NCI-H226 (cell line): ENCODE data around the gene OPCML.

Experiments used
- DNase-seq: peaks from one replicate; pipeline ENCODE4 v3.0.0-alpha.2; 2015

OPCML gene

GRCh38 chr11:132866783-132867545 lies 665.3 kb downstream of the OPCML start:
- no peak for DNase-seq

GRCh38 chr11:132865623-132866022 lies 666.7 kb downstream of the OPCML start:
- DNase-seq = no peak

- no peak for DNase-seq
These were observed 667.3 kb downstream of the OPCML start for GRCh38 chr11:132864811-132865576.

- DNase-seq = no peak
These were observed 669.4 kb downstream of the OPCML start for GRCh38 chr11:132862933-132863332.

DNA sequence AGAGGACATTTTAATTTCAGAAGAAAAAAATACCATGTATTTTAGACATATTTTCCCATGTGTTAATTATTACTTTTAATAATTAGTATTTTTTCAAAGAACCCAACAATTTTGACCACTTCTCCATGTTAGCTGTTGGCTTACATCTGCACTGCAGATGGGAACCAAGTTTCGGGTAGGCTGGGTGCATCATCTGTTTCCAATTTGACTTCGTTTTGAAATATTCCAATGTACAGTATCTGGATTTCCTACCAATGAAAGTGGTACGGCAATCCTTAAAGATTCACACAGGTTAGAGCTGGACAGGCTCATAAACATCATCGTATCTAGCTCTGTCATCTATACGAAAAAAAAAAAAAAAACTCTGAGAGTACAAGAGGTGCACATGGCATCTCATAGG lies 670.2 kb downstream of the OPCML start:
- DNase-seq = no peak

GRCh38 chr11:132859306-132859705 lies 673.0 kb downstream of the OPCML start:
- DNase-seq = no peak

DNA sequence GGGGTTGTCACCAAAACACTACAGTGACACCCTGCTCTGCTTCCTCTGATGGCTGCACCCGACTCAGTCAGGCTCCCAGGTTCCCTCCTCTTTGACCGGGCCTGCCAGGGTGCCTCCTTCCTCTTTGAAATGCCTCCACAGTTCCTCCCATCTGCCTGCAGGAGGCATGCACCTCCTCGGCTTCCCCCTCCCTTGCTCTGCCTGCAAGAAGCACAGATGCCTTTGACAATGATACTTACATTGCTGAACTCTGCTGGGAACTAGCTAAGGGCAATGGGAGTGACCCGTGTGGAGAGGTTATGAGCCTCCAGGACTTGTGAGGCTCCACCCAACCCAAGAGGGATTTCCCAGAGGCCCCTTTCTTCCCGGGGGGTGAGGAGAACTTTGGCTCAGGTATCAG lies 674.1 kb downstream of the OPCML start:
- DNase-seq = no peak

DNA sequence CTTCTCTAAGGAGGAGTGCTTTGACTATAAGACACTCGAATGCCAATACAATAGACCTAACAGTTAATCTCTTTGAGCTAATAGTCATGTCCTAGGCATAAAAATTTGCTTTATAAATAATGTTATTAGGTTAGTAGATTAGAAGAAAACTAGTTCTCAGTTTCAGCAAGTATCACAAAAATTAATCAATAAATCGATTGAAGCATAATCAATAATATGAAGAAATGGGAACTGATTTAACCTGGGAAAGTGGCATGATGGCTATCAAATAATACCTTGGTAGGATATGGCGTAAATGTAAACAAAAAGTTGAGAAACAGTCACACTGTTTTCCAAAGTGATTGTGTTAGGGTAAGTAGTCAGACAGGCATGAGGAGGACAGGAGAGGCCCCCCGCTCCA lies 676.3 kb downstream of the OPCML start:
- no peak for DNase-seq

- DNase-seq = no peak
These were observed 676.8 kb downstream of the OPCML start for GRCh38 chr11:132855516-132855915.

DNA sequence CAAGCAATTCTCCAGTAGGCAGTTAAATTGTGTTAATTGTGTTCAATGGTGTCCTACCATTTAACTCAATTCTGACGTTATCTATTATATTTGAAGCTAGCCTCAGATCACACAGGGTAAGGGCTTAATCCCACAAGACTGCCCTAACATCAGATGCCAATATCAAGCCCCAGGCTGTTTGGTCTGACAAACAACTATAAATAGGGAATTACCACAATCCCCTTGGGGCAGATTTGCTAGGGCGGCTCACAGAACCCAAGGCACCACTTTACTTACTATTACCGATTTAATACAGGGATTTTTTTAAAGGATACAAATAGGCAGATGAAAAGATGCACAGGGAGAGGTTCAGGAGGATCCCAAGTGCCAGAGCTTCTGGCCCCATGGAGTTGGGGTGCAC lies 678.4 kb downstream of the OPCML start:
- no peak for DNase-seq

DNA sequence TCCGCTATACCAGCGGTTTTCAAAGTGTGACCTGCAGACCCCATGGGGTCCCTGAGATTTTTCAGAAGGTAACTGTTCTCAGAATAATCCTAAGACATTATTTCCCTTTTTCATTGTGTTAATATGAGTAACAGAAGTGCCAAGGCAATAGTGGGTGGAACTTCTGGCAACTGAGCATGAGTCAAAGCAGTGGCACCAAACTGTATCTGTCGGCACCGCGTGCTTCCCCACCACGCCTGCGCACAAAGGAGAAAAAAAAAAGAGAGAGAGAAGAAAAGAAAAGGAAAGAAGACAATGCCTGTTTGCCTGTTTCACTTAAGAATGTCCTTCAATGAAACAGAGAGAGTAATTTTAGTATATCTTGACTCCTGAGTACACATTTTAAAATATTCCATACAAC lies 679.9 kb downstream of the OPCML start:
- no peak for DNase-seq

DNA sequence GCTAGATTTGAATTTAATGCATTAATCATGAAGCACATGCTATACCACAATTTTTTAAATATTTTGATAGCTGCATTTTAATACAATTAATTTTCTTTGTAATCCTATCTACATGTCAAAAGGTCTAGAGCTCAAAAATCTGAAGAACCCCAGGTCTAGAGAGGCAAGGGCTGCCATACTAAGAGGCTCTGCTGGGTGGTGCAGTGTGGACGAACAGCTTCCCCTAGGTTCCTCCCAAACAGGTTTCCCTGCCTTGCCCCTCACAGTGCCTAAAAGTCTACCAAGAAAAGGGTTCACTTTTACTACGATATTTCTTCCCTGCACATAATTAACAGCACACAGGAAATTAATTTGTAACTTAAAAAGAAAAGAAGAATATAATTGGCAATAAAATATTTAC lies 681.1 kb downstream of the OPCML start:
- no peak for DNase-seq

DNA sequence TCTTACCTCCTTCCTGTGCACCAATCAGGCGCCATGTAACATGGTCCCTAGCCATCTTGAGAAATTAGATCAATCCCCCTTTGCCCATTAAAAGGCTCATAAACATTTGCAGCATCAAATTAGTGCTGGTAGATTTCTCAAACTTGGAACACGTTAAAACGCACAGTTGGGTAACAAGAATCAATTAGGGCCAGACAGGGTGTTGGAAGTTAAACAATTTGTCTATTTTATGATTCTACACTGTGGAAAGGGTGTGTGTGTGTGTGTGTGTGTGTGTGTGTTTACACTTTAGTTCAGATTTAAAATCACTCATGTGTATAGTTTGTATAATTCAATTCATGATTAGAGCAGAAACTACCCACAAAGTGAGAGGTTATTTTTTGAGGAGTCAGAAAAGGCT lies 682.0 kb downstream of the OPCML start:
- DNase-seq = no peak

- no peak for DNase-seq
These were observed 684.0 kb downstream of the OPCML start for GRCh38 chr11:132848336-132848735.

DNA sequence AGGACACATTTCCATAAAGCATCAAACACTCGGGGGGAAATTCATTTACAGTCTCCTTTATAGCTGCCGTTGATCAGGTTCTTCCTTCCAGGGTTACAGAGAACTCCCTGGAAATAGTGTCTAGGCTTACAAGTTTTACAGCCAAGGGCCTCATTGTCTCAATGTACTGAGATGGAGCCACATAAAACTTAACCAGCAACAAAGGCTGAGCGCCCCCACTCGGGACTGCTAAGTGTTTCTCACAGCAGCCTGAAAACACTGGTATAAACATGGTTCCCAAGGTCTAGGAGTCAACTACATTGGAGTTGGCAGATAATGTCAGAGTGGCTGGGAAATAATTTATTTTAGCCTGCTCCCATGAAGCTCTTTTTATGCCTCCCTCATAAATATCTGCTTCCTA lies 686.2 kb downstream of the OPCML start:
- no peak for DNase-seq

GRCh38 chr11:132844956-132845696 lies 687.2 kb downstream of the OPCML start:
- DNase-seq = no peak

DNA sequence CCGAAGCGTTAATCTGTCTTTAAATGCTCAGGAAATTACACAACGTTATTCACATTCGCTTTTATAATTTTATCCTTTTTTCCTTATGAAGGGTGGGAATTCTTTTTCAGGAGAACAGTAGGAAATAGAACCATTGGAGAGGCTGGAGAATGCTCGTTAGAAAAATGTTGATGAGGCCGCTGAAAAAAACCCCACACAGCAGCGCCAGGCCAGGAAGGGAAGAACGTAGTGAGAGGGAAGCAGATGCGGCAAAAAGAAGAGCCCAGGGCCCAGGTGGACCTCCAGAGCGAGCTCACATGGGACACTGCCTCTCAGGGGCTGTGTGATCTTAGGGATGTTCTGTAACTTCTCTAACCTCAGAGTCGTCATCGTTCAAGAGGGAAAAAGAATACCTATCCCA lies 691.6 kb downstream of the OPCML start:
- DNase-seq = no peak

- DNase-seq = no peak
These were observed 692.1 kb downstream of the OPCML start for GRCh38 chr11:132840191-132840590.

GRCh38 chr11:132839236-132839945 lies 692.9 kb downstream of the OPCML start:
- no peak for DNase-seq

- DNase-seq = no peak
These were observed 693.7 kb downstream of the OPCML start for GRCh38 chr11:132838627-132839026.

GRCh38 chr11:132831272-132831671 lies 701.0 kb downstream of the OPCML start:
- no peak for DNase-seq

DNA sequence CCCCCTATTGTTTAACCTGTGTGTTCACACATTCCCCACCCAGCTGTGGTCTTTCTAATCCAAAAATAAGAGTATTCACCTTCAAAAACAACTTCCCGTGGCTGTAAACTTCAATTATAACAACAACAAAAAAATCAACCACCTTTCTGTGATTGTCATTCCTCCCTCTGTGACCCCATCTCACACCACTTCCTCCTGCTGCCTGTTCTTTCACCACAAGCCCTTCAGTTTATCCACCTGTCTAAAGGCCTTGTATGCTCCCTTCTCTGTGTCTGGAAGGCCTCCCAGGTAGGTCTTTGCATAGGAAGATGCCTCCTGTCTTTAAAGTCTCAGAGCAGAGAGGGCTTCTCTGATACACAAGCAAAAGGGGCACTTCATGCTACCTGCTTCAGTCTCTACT lies 707.7 kb downstream of the OPCML start:
- DNase-seq = no peak

GRCh38 chr11:132822276-132822675 lies 710.0 kb downstream of the OPCML start:
- DNase-seq = no peak
